Activated CD8-positive, alpha-beta memory T cell treated with anti-CD3 and anti-CD28 coated beads, Interleukin-2, amount 50 U/mL, for 4 hours (primary cell): Measurements from ENCODE around the gene FRMD4A.
"Not testable (repeated sequence)": the region's sequence is repeated elsewhere in the genome, so short reads cannot be mapped to it uniquely, and the experiment has no call there.

Experiments
- DNase-seq: peaks from one replicate; pipeline ENCODE4 v3.0.0-alpha.2; 2020

The FRMD4A gene

DNA sequence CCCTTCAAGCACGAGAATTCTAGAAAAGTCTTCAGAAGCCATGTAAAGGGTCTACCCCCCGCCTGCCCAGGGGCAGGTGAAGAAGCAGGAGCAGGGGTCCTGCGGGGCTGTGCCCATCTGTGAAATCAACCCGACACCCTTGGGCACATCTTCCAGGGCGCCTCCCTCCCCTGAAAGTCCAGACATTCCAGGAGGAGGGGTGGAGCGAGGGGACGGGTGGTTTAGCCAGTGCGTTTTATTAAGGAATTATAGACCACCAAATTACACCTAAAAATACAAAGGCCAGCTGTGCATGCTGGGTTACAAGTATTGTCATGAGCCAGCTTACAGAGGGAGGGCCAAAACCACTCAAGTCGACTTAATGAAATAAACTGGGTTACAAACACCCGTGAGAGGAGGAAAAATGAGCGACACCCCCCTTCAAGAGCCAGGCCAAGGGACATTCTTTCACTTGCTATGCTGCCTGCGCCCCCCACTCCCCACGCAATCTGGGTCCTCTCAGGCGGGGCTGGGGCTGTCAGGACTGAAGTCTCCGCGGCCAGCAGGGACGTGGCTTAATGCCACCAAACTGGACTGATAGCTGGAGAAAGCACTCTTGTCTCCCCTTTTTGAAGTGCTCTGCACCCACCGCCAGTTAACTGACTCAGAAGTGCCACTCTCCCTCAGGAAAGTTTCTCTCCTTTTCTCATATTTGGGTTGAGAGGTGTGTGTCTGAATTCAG, 360.3 kb downstream of the FRMD4A start:
- DNase-seq, result no peak

DNA sequence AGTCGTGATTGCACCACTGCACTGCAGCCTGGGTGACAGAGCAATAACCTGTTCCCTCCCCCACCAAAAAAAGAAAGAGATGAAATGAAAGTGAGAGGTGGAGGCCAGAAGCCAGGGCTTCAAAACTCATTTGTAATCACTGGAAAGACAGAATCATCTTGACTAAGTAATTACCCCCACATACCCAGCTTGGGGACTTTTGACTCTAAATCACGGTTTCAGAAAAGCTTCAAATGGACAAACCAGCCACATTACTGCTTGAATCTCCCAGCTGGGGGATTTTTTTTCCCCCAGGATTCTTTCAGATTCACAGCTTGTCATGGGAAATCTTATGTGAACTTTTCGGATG, 361.0 kb downstream of the FRMD4A start:
- DNase-seq, result no peak

DNA sequence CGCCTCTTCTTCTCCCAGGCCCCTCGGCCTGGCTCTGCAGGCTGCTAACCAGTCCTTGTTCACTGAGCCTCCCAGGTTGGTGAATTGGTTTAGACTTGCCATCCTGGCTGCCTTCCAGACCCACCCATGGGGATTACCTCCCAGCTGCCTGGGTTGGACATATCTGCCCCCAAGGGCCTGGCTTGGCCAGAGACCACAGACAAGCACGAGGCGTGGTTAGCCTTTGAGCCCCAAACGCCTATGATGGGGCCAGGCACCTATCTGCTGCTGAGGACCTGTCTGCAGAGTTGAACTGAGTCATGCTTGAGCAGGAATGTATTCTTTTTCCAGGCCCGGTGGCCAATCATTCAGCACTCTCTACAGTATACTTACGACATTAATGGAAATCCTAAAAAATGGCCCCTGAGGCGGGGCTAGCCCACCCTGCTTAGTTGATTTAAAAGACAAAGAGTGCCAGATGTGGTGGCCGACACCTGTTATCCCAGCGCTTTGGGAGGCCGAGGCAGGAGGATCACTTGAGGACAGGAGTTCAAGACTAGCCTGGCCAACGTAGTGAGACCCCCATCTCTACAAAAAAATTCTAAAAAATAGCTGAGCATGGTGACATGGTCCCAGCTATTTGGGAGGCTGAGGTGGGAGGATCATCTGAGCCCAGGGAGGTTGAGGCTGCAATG, 361.5 kb downstream of the FRMD4A start:
- DNase-seq, result no peak

DNA sequence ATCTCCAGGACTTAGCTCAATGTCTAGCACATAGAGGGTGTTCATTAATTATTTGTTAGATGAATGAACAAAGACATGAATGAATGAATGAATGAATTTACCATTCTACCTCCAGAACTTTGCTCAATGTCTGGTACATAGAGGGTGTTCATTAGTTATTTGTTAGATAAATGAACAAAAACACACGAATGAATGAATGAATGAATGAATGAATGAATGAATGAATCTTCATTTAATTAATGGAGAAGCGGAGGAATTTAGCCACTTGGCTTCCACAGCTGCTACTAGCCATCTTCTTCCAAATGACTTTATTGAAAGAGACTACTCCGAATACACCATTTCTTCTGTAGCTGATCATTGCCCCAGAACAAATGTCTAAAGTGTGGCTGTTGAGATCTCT, 368.9 kb downstream of the FRMD4A start:
- no peak for DNase-seq

DNA sequence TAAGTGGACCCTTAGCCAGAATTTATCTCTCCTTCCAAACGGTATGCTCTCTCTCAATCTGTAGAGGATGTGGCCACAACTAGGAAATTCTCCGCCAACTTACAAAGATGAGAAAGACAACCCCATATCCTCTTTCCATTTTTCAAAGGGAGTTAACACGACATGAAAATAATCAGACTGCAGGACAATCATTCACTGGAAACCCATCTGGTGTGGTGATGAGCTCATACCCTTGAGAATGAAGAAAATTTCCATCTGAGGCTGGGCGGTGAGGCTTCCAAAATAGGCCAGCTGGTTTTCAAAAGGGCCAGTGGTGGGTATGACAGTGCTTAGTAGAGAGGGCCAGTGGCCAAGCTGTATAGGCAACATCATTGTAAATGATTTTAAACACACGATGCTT, 369.6 kb downstream of the FRMD4A start:
- DNase-seq, result no peak

DNA sequence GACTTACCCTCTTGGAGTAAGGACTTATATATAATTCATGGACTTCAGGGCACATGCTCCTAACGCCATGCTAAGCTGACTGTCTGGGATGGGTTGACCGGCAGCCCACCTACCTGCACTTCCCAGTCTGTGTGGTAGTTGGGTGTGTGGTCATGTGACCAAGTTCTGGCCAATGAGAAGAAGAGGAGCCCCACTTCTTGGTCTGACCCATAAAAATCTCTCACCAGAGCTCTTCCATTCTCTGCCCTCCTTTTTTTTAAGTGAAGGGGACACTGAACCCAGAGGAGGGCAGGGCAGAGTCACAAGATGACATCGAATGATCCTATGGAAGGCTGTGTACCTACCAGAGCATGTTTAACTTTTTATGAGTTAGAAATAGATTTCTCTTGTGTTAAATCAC, 370.1 kb downstream of the FRMD4A start:
- DNase-seq, result no peak

DNA sequence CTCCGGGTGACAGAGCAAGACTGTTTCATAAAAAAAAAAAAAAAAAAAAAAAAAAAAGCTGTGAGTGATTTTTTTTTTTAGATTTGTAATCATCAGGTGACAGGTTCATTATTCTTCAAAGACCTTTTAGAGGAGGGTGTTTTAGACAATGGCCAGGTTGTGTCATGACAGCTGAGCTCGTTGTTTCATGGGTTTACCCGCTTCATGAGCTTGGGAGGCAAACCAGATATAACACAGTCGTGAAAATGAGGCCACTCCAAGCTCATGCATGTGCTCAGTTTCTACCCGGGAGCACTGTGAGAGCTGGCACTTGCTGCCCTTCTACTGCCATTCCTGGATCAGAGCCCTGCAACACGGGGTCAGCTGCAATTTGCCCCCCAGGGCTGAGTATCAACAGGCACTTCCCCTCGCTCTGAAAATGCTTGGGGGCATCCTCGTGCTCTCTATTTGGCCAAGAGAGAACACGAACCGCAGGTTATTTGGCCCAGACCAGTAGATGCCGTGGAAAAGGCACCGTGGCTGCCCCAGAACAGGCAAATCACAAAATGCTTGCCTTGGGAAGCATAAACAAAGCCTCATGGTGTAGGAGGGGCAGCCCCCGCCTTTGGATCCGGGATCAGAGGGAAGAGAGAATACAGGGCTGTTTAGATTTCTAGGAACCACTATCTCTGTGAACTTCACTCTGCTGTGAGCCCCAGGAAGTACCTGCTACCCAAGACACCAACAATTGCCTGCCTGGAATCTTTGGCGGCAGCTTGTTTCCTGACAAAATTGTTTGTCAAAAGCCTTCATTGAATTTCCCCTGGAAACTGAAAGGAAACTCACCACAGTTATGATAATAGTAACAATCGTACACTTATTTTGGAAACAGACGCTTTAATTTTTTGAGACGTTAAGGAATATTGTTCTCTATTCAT, 371.0 kb downstream of the FRMD4A start:
- no peak for DNase-seq

DNA sequence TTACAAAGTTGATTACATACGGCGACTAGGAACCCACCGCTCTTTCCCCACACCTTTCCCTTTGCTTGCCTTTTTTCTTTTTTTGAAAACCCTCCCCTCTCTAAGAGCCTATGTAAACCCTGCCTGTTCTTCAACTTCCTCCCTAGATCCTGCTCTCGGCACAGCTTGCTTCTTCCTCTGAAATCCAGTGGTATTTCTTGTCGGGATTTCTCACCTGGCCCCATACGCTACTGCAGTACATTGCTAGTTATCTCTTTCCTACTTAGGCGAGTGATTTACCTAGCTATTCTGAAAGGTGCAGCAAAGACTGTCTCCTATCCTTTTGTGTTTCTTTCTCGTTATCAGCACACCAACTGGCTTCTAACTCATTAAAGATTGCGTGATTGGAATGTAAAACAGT, 372.9 kb downstream of the FRMD4A start:
- DNase-seq, result no peak

DNA sequence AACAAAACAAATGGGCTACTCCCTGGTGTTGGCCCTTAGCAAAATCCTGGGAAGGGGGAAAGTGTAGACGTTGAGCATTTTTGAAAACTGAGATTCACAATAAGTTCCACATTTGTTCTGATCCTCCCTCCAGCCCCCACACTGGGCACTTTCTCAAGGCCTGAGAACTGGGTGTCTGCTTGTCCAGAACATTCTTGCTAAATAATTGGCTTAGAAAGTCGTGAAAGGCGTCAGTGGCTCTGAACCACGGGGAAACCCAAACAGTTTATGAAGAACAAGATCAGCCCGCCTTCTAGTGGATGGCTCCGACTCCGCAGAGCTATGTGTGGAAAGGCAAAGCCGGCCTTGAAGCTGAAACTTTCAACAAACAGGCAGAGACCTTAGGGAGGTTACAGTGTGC, 373.9 kb downstream of the FRMD4A start:
- no peak for DNase-seq

DNA sequence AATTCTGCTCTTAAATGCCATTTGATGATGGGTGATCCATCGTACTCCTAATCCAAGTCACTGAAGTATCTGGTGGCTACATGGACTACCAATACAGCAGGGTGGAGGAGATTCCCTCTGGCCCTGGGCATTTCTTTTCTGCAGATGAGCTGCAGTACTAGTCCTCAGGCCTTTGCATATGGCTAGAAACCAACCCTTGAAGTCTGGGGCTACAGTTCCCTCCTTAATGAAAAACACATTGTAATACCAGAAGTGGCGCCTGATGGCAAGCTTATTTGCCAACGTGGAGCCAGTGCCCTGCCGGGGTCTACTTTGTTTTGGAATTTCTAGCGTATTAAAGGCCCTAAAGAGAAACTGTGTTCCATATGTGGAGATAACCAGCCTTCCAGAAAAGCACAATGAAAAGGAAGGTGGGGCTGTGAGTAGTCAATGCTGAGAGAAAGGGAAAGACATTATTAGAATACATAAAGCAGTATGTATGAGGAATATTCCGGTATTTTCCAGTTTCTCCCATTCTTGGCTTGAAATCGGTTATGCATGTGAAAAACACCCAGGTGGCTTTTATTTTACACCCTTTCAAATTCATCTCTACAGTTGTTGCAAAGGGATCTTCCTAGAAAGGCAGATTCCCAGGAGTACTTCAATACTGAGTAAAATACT, 375.2 kb downstream of the FRMD4A start:
- no peak for DNase-seq

DNA sequence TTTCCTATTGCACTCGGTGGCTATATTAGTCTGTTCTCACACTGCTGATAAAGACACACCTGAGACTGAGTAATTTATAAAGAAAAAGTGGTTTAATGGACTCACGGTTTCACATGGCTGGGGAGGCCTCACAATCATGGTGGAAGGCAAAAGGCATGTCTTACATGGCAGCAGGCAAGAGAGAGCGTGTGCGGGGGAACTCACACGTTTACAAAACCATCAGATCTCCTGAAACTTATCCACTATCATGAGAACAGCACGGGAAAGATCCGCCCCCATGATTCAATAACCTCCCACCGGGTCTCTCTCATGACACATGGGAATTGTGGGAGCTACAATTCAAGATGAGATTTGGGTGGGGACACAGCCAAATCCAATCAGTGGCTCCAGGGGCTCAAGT, 376.5 kb downstream of the FRMD4A start:
- not testable (repeated sequence) for DNase-seq

DNA sequence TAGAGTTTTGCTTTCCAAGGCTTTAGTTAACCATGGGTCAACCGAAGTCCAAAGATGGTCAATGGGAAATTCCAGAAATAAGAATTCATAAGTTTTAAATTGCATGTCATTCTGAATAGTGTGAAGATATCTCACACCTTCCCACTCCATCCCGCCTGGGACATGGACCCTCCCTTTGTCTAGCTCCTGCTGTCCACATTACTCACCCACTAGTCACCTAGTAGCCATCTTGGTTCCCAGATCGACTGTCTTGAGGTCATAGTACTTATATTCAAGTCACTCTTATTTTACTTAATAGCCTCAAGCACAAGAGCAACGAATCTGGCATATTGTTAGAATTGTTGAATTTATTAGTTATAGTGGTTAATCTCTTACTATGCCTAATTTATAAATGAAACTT, 377.4 kb downstream of the FRMD4A start:
- DNase-seq, result no peak

DNA sequence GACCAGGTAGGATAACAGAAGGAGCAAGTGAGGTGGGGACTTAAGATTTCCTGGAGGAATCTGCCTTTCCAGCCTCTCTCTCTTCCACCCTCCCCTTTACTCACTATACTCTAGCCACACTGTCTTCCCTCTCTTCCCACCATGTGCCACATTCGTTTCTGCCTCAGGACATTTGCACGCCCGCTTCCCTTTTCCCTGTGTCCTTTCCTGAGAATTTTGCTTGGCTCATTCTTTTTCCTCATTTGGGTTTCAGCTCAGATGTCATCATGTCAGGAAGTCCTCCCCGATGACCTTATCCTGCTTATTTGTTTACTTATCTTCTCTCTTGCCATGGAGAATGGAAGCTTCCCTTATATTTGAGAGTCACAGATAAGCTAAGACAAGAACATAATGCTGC, 380.2 kb downstream of the FRMD4A start:
- no peak for DNase-seq

DNA sequence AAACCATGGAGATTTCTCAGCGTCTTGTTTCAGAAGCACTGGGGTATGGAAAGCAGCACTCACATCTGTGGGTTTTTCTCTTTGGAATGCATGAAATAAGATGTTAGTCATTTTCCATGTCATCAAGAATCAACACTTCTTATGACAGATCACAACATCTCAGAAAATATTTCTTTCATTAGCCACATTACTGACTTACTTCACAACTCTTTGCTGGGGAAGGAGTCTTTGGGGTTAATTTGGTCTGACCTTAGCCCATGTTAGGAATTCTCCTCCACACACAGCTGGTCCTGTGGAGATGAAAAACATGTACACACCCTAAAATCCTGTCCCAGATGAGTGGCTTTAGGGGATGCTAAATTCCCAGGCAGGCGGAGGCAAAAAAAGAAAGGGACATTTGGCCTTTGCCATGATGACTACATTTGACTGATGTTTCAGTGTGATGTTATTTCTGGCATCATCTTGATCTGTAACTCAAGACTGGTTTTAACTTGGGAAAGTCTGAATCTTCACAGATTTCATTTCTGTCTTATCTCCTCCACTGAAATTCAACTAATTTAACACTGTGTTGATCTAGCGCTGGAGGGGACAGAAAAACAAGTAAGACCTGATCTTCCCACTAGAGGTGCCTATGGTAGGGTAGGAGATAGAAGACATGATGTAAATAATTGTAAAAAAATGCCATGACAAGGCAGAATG, 380.7 kb downstream of the FRMD4A start:
- no peak for DNase-seq

DNA sequence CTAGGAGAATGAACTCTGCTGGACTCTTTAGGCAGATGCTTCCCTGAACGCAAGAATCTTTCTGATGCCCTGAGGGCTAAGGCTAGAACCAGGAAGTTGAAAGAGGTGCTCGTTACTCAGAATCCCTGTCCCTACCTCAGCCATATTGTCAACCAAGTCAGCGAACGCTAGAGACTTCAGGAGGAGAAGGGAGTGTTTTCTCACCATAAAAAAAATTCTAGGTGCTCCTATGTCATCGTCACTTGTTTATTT, 384.6 kb downstream of the FRMD4A start:
- DNase-seq, result no peak

DNA sequence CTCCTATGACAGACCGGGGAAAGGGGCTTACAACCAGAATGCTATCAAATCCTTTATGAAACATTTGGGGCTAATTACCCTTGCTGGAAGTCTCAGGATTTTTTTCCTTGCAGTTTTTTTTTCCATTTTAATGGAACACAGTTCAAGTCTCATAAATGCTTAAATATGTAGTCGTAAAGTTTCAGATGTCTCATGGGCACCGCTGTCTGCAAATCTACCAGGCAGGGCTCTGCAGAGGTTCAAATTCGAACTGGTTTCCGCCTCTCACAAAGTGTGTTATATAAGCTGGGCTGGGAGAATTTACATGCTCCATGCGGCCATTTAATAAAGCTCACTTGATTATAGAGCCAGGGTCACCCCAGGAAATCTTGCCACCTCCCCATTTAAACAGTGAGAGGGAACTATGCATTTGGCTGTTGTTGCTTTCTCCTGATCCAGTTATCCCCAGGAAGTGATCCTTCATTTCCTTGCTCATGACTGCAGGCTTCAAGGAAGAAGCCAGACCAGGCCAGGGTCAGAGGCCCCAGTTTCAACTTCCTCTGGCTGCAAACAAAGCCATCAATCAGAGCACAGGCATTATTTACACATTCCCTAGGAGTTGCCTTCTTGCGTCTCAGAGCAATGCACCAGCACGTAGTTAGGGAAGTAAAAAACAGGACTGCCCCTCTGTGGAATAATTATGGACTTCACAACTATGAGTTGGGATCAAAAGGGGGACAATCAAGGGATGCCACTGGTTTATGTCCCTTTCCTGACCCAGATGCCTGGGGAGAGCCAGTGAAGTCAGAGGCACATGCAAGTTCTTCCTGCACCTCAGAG, 385.1 kb downstream of the FRMD4A start:
- DNase-seq, result no peak

DNA sequence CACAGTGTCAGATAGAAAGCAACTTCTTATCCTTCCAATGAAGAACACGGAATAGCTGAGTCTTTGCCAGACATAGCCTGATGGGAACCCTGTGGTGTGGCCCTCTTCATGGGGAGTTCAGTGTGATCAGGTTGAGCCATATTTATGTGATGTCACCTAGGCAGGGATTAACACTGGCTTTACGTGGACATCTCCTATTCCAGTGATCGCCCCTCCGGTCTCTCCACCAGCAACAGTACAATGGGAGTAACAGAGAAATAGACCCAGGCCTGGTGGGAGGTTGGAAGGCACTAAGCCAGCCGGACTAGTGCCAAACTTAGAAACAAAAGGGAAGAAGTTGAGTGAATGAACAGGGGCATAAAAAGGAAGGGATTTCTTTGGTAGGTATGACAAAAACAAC, 385.9 kb downstream of the FRMD4A start:
- DNase-seq, result no peak

DNA sequence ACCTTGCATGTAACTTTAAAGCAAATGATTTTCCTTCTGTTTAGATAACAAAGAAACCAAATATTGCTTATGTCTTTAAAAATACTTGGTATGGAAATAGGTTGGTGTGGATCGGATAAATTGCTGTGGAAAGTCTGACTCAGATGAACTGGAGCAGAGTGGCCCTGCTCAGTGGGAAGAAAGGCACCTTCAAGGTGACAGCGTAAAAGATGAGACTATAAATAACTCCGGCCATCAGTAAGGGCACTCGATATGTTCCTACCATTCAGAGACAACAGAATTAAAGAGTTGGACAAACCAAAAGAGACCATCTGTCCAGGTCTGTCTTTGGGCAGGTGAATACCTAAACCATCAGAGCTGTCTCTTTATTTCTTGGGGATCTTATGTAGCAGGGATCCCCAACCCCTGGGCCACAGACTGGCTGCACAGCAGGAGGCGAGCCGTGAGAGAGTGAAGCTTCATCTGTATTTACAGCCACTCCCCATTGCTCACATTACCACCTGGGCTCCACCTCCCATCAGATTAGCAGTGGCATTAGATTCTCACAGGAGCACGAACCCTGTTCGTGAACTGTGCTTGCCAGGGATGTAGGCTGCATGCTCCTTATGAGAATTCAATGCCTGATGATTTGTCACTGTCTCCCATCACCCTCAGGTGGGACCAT, 386.9 kb downstream of the FRMD4A start:
- no peak for DNase-seq

DNA sequence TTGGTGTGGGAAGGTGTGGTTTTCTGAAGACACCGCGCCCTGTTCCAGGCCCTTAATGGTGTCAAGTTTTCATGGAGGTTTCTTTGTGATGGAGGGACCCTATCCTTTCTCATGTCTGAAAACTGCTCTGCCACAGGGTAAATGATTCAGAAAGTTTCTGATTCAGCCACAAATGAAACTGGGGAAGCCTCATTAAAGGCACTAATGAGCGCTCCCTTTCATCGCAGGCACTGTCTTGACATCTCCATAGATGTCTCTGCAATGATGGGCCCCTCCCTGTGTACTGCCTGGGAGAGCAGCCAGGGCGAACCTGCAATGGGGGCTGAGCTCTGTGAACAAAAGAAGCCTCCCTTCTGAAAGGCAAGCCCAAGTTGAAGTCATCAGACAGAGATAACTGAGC, 388.7 kb downstream of the FRMD4A start:
- no peak for DNase-seq

DNA sequence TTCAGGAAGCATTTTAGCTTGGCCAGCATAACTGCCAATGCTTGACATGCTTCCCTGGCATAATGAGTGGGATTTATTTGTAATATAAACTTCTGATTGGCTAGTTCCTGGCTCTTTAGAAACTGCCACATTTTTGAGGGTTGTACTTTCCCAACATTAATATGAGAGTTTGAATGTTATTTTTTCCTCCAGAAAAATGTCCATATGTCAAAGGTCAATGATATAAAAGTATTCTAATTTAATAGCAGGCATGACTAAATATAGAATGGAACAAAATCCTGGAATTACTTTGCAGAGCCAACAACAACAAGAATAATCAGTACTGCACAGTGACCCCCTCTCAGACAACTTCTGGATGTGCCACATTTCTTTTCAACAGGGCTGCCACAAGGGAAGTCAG, 391.3 kb downstream of the FRMD4A start:
- no peak for DNase-seq

DNA sequence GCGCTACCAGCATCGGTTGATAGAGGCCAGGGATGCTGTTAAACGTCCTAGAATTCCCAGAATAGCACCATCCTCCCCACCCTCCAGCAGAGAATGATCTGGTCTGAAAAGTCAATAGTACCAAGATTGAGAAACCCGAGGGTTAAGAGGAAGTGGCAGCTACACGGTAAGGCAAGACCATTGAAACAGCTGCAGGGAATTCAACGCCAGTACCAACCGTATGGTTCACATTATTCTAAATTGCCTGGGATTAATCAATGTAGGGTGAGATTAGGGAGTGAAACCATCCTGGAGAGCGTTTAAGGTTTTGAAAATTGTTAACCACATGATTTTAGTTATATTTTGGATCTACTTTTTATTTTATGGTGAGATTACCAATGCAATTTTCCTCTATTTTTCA, 391.8 kb downstream of the FRMD4A start:
- DNase-seq, result no peak

DNA sequence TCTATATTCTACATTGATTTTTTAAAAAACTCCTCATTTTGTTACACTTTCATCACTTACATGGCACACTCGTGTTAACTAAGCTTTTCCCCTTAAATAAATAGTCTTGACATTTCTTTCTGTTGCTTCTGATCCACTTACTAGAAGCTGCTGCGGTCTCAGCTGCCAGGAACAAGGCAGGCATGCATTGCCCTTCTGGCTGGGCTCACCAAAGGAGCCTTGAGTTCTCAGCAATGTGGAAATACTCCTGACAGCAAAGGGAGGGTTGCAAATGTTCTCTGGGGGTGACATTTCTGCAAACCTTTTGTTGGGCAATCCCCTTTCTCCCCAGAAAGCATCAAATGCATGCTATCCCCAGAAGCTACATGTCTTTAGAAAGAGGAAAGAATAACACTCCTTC, 393.9 kb downstream of the FRMD4A start:
- DNase-seq, result no peak
